Measurements from ENCODE around the gene LINGO1.

DNA sequence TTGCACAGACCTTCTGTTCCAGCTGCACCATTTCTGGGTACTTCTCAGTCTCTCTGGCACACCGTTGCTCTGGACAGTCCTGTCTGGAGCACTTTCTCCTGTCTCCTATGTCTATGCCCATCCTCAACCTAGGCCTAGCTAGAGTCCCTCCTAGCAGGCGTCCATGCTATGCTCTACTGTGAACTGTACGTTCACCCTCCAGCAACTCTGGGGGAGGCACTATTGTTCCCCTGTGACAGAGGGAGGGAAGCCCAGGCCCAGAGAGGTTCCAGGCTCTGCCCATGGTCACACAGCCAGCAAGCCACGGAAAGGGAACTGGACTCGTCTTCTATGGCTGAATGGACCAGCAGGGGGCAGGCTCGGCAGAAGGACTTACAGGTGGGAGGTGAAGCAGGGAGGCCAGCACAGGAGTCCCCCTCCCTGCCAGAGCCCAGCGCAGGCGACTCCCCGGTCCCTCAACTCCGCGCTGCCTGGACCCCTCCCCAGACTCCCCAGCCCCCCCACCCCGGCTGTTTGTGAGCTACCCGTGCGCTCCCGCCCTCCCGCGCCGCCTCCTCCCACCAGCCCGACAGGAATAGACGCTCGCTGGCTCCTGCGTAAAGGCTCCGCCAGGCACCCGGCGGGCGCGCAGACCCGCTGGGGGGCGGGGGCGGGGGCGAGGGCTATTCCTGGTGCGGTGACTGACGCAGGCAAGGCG is 1.7 kb upstream of the LINGO1 start:
- TF ChIP-seq SMC3 (IDR thresholded peaks at IDR 0.05), result peak; percentile 44; the same call in 2 of the 3 replicates
- TF ChIP-seq POLR2A (IDR thresholded peaks at IDR 0.05; ENCODE audit: low read length), result no peak
- peak; percentile 65 for TF ChIP-seq CTCF (IDR thresholded peaks at IDR 0.05)
- no peak for TF ChIP-seq JUN (IDR thresholded peaks at IDR 0.05)
- peak; percentile 34 to 44; a peak in 4 of 5 replicates for TF ChIP-seq RAD21 (conservative IDR thresholded peaks at IDR 0.05 in 1 of 2, IDR thresholded peaks at IDR 0.05 in 1 of 2)
- TF ChIP-seq, protein P1, sequence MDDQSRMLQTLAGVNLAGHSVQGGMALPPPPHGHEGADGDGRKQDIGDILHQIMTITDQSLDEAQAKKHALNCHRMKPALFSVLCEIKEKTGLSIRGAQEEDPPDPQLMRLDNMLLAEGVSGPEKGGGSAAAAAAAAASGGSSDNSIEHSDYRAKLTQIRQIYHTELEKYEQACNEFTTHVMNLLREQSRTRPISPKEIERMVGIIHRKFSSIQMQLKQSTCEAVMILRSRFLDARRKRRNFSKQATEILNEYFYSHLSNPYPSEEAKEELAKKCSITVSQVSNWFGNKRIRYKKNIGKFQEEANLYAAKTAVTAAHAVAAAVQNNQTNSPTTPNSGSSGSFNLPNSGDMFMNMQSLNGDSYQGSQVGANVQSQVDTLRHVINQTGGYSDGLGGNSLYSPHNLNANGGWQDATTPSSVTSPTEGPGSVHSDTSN (IDR thresholded peaks at IDR 0.05), result no peak
